SK-N-MC (cell line): ENCODE measurements around the gene SAPCD2.
A peak's percentile ranks its signal among the peaks of the same experiment; 100 is the strongest.

Experiments used
- DNase-seq: peaks from one replicate; pipeline ENCODE4 v3.0.0-alpha.2; 2011; ENCODE audit warnings: low read depth, low spot score
- H3K27ac ChIP-seq: fragments of 200-600 bp; sonication (generic); 2 replicates; pipeline ENCODE4 v1.5.1; 2016; ENCODE audit warnings: mixed run types
- H3K36me3 ChIP-seq: fragments of 200-600 bp; sonication (generic); 2 replicates; pipeline ENCODE4 v1.6.1; 2017; ENCODE audit warnings: antibody characterized with exemption, low read length, mixed read lengths; ENCODE audit not compliant: insufficient read depth
- H3K4me3 ChIP-seq: fragments of 200-600 bp; sonication (generic); 2 replicates; pipeline ENCODE4 v1.5.1; 2016
- H3K9ac ChIP-seq: fragments of 200-600 bp; sonication (generic); 2 replicates; pipeline ENCODE4 v1.8.0; 2017; ENCODE audit warnings: mixed run types, mixed read lengths; ENCODE audit not compliant: insufficient read length
- H3K9me3 ChIP-seq: fragments of 200-600 bp; sonication (generic); 2 replicates; pipeline ENCODE4 v1.6.1; 2017; ENCODE audit warnings: low read depth, mild to moderate bottlenecking, antibody characterized with exemption, low read length, moderate library complexity, mixed read lengths
- EZH2 ChIP-seq: fragments of 200-600 bp; sonication (generic); IDR thresholded peaks from one replicate; pipeline ENCODE4 v1.6.1; 2017; ENCODE audit warnings: antibody characterized with exemption
- FOXP2 ChIP-seq: optimal IDR thresholded peaks from 2 replicates; pipeline ENCODE3; 2011; ENCODE audit warnings: mild to moderate bottlenecking, moderate library complexity; ENCODE audit not compliant: insufficient read depth; ENCODE audit errors: extremely low read length, control extremely low read depth
- POLR2AphosphoS5 ChIP-seq: IDR thresholded peaks from 2 replicates; pipeline ENCODE4 v1.6.1; 2012; ENCODE audit warnings: mild to moderate bottlenecking, low read depth, low read length, borderline replicate concordance

Gene SAPCD2

GRCh38 chr9:137070906-137071275 lies 534 bp upstream of the SAPCD2 start:
- Histone ChIP-seq H3K4me3 (peak overlapping the region; percentile 80), H3K9me3 (no peaks in the 10 kb centered on the region), H3K9ac (peak overlapping the region; percentile 57), H3K36me3 (no peaks in the 10 kb centered on the region), H3K27ac (no peak overlapping the region)
- no peak for DNase-seq
- no peak for TF ChIP-seq FOXP2
- no peak for TF ChIP-seq EZH2
- no peak for TF ChIP-seq POLR2AphosphoS5

- Histone ChIP-seq H3K9ac (peak overlapping the region; percentile 66), H3K9me3 (no peaks in the 10 kb centered on the region), H3K4me3 (peak overlapping the region; percentile 80), H3K27ac (no peak overlapping the region), H3K36me3 (peaks cover 2% of the 10 kb centered on the region; the same call in 1 of the 2 replicates)
- no peak for TF ChIP-seq FOXP2
- TF ChIP-seq POLR2AphosphoS5 = no peak
- TF ChIP-seq EZH2 = no peak
- no peak for DNase-seq
Observed at GRCh38 chr9:137069508-137070091, 757 bp downstream of the SAPCD2 start.

DNA sequence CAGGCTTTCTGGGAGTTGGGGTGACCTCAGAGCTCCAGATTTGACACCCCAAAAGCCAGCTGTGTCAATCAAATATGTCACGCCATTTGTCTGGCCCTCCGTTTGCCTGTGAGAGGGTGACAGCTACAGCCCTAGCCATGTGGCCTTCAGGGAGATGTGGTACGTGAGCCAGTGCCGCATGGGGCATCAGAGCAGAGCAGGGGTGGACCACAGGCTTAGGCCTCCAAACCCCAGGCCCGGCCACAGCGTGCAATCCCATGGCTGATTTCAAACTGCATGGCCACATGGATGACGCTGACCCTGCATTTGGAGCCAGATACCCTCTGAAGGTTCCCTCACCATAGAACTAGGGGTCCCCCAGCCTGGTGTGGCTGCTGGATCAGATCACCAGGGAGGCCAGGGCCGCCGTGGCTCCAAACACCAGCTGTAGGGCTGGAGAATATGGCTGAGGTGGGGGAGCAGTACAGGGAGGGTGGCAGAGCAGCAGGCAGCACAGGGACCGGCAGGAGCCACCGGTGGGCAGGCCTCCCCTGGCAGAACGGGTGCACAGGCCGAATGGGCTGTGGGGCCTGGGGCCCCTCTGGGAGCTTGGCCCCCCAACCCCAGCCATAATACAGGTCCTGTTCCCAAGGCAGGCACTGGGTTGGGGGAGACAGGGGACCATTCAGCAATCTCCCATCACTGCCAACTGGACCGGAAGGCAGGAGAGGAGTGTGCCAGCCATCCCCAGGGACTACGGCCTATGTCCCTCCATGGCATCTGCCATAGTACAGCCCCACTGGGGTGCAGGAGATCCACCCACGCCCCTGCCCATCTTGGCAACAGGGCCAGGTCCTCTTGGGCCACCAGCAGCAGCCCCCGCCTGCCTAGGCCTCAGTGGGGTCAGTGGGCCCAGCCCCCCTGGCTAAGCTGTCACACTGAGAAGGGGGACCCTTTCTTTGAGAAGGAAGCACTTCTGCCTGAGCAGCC lies 1.5 kb downstream of the SAPCD2 start:
- Histone ChIP-seq H3K9ac (peak overlapping the region; percentile 66), H3K9me3 (no peaks in the 10 kb centered on the region), H3K4me3 (peak overlapping the region; percentile 80), H3K36me3 (peaks cover 4% of the 10 kb centered on the region; the same call in 1 of the 2 replicates), H3K27ac (no peak overlapping the region)
- DNase-seq = no peak
- TF ChIP-seq FOXP2 (no peak), EZH2 (no peak), POLR2AphosphoS5 (no peak)

- peak overlapping the region; percentile 80 for H3K4me3 ChIP-seq
- no peak for DNase-seq
- TF ChIP-seq FOXP2 (no peak), POLR2AphosphoS5 (no peak), EZH2 (no peak)
- H3K36me3 ChIP-seq = peaks cover 4% of the 10 kb centered on the region; the same call in 1 of the 2 replicates
- 0 out of 2 replicates have a peak overlapping the region, but pooled peaks have one; percentile 13 for H3K27ac ChIP-seq
- H3K9me3 ChIP-seq = no peaks in the 10 kb centered on the region
- no peak overlapping the region for H3K9ac ChIP-seq
Observed at GRCh38 chr9:137067860-137068538, 2.4 kb downstream of the SAPCD2 start.

DNA sequence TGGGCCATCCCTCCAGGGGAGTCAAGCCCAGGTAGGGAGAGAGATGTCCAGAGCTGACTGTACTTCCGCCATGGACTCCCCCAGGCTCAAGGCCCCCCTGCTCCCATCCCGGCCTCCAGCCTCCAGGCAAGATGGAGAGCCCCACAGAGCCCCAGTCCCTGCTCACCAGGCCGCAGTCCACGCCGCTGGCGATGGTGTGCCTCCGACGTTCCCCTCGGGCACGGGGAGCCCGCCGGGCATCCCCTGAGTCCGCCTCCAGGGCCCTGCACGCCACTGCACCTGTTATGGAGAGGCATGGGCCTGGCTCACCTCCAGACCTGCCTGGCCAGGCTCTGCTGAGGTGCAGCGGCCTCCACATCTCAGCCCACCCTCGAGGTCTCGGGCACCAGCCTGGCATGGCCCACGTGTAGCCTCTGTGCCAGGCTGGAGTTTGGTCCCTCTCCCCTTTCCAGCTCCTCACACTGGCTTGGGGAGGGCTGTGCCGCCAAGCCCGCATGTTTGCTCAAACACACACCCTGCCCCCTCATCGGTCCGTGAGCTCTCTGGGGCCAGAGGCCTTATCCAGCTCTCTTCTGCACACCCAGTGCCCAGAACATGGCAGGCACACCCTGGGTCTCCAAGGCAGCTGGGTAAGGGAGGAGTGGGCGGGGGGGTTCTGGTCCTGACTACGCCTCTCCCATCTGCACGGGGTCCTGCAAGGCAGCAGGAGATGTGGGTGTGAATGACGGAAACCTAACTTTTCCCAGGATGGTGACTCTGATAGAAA lies 4.1 kb downstream of the SAPCD2 start:
- DNase-seq = no peak
- TF ChIP-seq POLR2AphosphoS5 (no peak), FOXP2 (no peak)
- H3K27ac ChIP-seq = no peak overlapping the region
- H3K9ac ChIP-seq = no peak overlapping the region
- no peaks in the 10 kb centered on the region for H3K9me3 ChIP-seq
- peaks cover 4% of the 10 kb centered on the region; the same call in 1 of the 2 replicates for H3K36me3 ChIP-seq
- no peak overlapping the region for H3K4me3 ChIP-seq

- H3K27ac ChIP-seq = no peak overlapping the region
- DNase-seq = no peak
- H3K4me3 ChIP-seq = no peak overlapping the region
- no peaks in the 10 kb centered on the region for H3K9me3 ChIP-seq
- no peak overlapping the region for H3K9ac ChIP-seq
- no peak for TF ChIP-seq FOXP2
- peaks cover 4% of the 10 kb centered on the region; the same call in 1 of the 2 replicates for H3K36me3 ChIP-seq
Observed at GRCh38 chr9:137065336-137065967, 4.9 kb downstream of the SAPCD2 start.

- no peak for DNase-seq
- Histone ChIP-seq H3K9ac (no peak overlapping the region), H3K27ac (no peak overlapping the region), H3K36me3 (peaks cover 4% of the 10 kb centered on the region; the same call in 1 of the 2 replicates), H3K9me3 (no peaks in the 10 kb centered on the region), H3K4me3 (no peak overlapping the region)
- TF ChIP-seq EZH2 (no peak), POLR2AphosphoS5 (no peak), FOXP2 (no peak)
Observed at GRCh38 chr9:137064880-137065164, 5.5 kb downstream of the SAPCD2 start.
